Activated CD8-positive, alpha-beta T cell treated with anti-CD3 and anti-CD28 coated beads for 36 hours (primary cell): Measurements from ENCODE around the gene IL3RA. TPM values are rescaled to one million over a fixed set of nuclear protein-coding genes. Genes with fewer than 3 reads are reported as not detected.

ENCODE experiments used
- ATAC-seq: fragments of 200-7000 bp; cut with Tn5 transposase; one replicate; pipeline ENCODE4 v1.10.0; 2021; ENCODE audit warnings: mild to moderate bottlenecking, moderate library complexity
- CTCF ChIA-PET: fragments of 350-600 bp; sonication (Branson Sonifier 250); formaldehyde crosslinking; loops from one replicate; lab custom pipeline; 2021; ENCODE audit warnings: antibody characterized with exemption; lab: Charles Lee
- POLR2A ChIA-PET: fragments of 350-600 bp; sonication (Branson Sonifier 250); formaldehyde crosslinking; loops from one replicate; lab custom pipeline; 2021; ENCODE audit warnings: antibody characterized with exemption; lab: Charles Lee
- DNase-seq: peaks from one replicate; pipeline ENCODE4 v3.0.0-alpha.2; 2020
- H3K27ac Mint-ChIP-seq: one replicate; pipeline ENCODE4 v1.8.0; 2021; ENCODE audit warnings: mild to moderate bottlenecking, mixed read lengths
- H3K27me3 Mint-ChIP-seq: one replicate; pipeline ENCODE4 v1.8.0; 2021; ENCODE audit warnings: mixed read lengths
- H3K36me3 Mint-ChIP-seq: one replicate; pipeline ENCODE4 v1.8.0; 2021; ENCODE audit warnings: low read depth, mixed read lengths
- H3K4me1 Mint-ChIP-seq: one replicate; pipeline ENCODE4 v1.8.0; 2021; ENCODE audit warnings: low read depth, mixed read lengths
- H3K4me3 Mint-ChIP-seq: one replicate; pipeline ENCODE4 v1.8.0; 2021; ENCODE audit warnings: mild to moderate bottlenecking, moderate library complexity, mixed read lengths
- H3K9me3 Mint-ChIP-seq: one replicate; pipeline ENCODE4 v1.8.0; 2021; ENCODE audit warnings: mixed read lengths
- intact Hi-C: fragments of 100-400 bp; cut with micrococcal nuclease; formaldehyde crosslinking; loops from one replicate; pipeline ENCODE4 v1.10.0; 2022
- total RNA-seq, 2 experiments: library from RNA; stranded (reverse); gene quantifications; one replicate each; pipeline ENCODE4 v1.2.3, GENCODE V29; 2021
- TF ChIP-seq, protein P1 (sequence below): fragments of 200-600 bp; IDR thresholded peaks from one replicate; pipeline ENCODE4 v1.8.0; 2022; ENCODE audit warnings: antibody characterized with exemption, mild to moderate bottlenecking

IL3RA gene
- total RNA-seq, 2 experiments from 2014 or later: not detected

DNA sequence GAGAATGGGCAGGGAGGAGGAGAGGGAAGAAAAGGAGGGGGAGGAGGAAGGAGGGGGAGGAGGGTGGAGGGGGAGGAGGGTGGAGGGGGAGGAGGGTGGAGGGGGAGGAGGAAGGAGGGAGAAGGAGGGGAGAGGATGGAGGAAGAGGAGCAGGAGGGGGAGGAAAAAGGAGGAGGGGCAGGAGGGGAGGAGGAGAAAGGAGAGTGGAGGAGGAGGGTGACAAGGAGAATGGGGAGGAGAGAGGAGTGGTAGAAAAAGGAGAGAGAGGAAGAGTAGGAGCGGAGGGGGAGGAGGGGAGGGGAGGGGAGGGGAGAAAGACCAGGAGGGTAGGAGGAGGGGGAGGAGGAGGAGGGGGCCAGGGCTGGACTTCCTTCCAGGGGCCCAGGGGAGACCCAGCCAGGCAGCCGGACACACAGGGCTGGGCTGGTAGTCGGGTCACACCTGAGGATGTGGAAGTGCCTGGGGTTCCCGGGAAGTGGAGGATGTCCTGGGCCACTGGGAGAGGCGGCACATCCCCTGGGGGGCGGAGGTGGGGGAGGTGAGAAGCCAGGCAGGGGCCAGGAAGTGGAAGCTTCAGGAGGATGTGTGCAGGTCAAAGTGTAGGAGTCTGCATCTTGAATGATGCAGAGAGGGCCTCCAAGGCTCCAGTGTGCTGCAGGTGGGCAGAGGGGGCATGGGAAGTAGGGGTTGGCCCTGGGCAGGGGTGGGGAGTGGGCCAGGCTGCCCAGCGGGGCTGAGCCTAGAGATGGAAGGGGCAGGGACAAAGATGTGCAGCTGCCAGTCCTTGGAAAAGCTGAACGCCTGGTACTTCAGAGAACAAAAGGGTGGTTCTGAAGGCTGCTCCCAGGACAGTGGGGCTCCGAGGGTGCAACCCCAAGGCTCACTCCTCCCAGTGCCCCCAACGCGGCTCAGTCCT lies 18.8 kb downstream of the IL3RA start:
- TF ChIP-seq, protein P1, sequence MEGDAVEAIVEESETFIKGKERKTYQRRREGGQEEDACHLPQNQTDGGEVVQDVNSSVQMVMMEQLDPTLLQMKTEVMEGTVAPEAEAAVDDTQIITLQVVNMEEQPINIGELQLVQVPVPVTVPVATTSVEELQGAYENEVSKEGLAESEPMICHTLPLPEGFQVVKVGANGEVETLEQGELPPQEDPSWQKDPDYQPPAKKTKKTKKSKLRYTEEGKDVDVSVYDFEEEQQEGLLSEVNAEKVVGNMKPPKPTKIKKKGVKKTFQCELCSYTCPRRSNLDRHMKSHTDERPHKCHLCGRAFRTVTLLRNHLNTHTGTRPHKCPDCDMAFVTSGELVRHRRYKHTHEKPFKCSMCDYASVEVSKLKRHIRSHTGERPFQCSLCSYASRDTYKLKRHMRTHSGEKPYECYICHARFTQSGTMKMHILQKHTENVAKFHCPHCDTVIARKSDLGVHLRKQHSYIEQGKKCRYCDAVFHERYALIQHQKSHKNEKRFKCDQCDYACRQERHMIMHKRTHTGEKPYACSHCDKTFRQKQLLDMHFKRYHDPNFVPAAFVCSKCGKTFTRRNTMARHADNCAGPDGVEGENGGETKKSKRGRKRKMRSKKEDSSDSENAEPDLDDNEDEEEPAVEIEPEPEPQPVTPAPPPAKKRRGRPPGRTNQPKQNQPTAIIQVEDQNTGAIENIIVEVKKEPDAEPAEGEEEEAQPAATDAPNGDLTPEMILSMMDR: no peak
- DNase-seq (peak; percentile 36), ATAC-seq (peak; percentile 69)
- Mint-ChIP-seq H3K4me3 (no peak overlapping the region), H3K36me3 (peaks cover 15% of the 10 kb centered on the region), H3K27me3 (no peaks in the 10 kb centered on the region), H3K27ac (peak overlapping the region; percentile 67), H3K9me3 (no peaks in the 10 kb centered on the region), H3K4me1 (peaks cover 9% of the 10 kb centered on the region)
- POLR2A ChIA-PET: no interaction called here
- CTCF ChIA-PET: no interaction called here
- intact Hi-C loops: no loop called here

DNA sequence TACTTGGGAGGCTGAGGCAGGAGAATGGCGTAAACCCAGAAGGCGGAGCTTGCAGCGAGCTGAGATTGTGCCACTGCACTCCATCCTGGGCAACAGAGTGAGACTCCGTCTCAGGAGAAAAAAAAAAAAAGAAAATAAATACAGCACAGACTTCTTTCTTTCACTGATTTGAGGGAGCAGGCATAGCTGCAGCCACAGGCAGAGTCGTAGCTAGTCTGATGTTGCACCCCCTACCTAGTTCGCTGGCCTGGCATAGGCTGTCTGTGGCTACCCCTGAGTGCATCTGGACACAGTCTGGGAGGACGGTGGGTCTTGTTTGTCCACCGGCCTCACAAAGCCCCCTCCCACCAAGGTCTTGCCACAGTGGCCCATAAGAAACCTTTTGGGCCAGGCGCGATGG lies 21.4 kb downstream of the IL3RA start:
- no peak for DNase-seq
- ChIA-PET CTCF (no interaction called here), POLR2A (no interaction called here)
- intact Hi-C loops: no loop called here
- no peaks in the 10 kb centered on the region for H3K27me3 Mint-ChIP-seq
- no peak overlapping the region for H3K4me3 Mint-ChIP-seq
- ATAC-seq: no peak
- TF ChIP-seq, protein P1: no peak
- H3K4me1 Mint-ChIP-seq: peaks cover 13% of the 10 kb centered on the region
- H3K9me3 Mint-ChIP-seq: no peaks in the 10 kb centered on the region
- peaks cover 21% of the 10 kb centered on the region for H3K36me3 Mint-ChIP-seq
- H3K27ac Mint-ChIP-seq: no peak overlapping the region

DNA sequence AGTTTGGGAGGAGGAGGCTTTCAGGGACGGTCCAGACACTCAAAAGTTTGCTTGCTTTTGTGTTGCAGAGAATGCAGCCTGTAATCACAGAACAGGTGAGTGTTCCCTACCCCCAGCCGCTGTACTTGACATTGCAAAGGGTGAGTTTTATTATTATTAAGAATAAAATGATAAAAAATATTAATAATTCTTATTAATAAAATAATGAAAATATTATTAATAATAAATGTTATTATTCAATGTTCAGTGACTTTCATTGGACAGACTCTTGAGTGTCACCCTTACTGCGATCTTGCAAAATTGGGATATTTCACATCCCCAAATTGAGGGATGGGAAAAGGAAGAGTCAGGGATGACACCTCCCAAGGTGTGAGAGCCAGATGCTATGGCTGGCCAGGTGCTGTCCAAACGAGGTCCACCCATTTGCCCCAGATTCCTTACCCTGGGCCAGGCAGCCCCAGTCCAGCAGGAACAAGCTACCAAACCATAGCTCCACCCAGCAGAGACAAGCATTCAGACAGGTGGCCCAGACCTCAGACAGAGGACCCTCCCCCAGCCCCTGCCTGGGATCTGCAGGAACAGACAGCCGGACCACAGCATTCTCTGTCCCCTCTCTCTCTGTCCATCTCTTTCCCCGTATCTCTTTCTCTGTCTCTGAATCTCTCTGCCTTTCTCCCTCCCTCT lies 22.4 kb downstream of the IL3RA start:
- DNase-seq (no peak), ATAC-seq (no peak)
- intact Hi-C loops: no loop called here
- H3K4me3 Mint-ChIP-seq: no peak overlapping the region
- peaks cover 21% of the 10 kb centered on the region for H3K36me3 Mint-ChIP-seq
- TF ChIP-seq, protein P1: no peak
- peaks cover 12% of the 10 kb centered on the region for H3K4me1 Mint-ChIP-seq
- POLR2A ChIA-PET: no interaction called here
- H3K27me3 Mint-ChIP-seq: no peaks in the 10 kb centered on the region
- CTCF ChIA-PET: no interaction called here
- no peak overlapping the region for H3K27ac Mint-ChIP-seq
- H3K9me3 Mint-ChIP-seq: no peaks in the 10 kb centered on the region

DNA sequence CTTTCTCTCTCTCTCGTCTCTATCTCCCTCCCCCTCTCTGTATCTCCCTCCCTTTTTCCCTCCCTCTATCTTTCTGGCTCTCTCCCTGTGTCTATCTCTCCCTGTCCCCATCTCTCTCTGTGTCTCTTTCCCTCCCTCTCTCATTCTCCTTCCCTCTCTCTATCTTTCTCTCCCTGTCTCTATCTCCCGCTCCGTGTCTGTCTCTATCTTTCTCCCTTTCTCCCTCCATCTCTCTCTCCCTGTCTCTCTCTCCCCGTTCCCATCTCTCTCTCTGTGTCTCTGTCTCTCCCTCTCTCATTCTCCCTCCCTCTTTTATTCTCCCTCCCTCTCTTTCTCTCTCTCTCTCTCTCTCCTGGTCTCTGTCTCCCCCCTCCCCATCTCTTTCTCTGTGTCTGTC lies 22.9 kb downstream of the IL3RA start:
- no peaks in the 10 kb centered on the region for H3K9me3 Mint-ChIP-seq
- H3K4me3 Mint-ChIP-seq: no peak overlapping the region
- intact Hi-C loops: no loop called here
- peaks cover 21% of the 10 kb centered on the region for H3K36me3 Mint-ChIP-seq
- TF ChIP-seq, protein P1: no peak
- peaks cover 9% of the 10 kb centered on the region for H3K4me1 Mint-ChIP-seq
- H3K27ac Mint-ChIP-seq: no peak overlapping the region
- H3K27me3 Mint-ChIP-seq: no peaks in the 10 kb centered on the region
- DNase-seq (no peak), ATAC-seq (peak; percentile 22)
- CTCF ChIA-PET: no interaction called here
- POLR2A ChIA-PET: no interaction called here

DNA sequence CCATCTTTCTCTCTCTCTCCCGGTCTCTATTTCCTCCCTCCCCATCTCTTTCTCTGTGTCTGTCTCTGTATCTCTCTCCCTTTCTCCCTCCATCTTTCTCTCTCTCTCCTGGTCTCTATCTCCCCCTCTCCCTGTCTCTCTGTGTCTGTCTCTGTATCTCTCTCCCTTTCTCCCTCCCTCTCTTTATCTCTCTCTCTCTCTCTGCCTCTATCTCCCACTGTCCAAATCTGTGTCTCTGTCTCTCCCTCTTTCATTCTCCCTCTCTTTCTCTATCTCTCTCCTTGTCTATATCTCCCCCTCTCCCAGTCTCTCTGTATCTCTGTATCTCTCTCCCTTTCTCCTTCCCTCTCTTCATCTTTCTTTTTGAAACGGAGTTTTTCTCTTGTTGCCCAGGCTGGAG lies 23.6 kb downstream of the IL3RA start:
- TF ChIP-seq, protein P1: no peak
- Mint-ChIP-seq H3K4me1 (peaks cover 9% of the 10 kb centered on the region), H3K27me3 (no peaks in the 10 kb centered on the region), H3K9me3 (no peaks in the 10 kb centered on the region), H3K4me3 (no peak overlapping the region), H3K36me3 (peaks cover 24% of the 10 kb centered on the region), H3K27ac (no peak overlapping the region)
- intact Hi-C loops: no loop called here
- ATAC-seq (no peak), DNase-seq (no peak)
- CTCF ChIA-PET: no interaction called here
- POLR2A ChIA-PET: no interaction called here
